Endodermal cell (in vitro differentiated cells): ENCODE results near the gene TP53I13. TPM values are rescaled to one million over a fixed set of nuclear protein-coding genes. Genes with fewer than 3 reads are reported as not detected.

Source experiments
- DNase-seq: peaks from one replicate; pipeline ENCODE4 v3.0.0-alpha.2; 2017
- H3K27ac ChIP-seq: 2 replicates; pipeline ENCODE4 v1.5.1; 2013; ENCODE audit warnings: mild to moderate bottlenecking, low read depth, low read length, moderate library complexity
- H3K27me3 ChIP-seq: 2 replicates; pipeline ENCODE4 v1.6.1; 2013; ENCODE audit warnings: mild to moderate bottlenecking, low read length, moderate library complexity; ENCODE audit not compliant: insufficient read depth, control insufficient read depth, poor library complexity, severe bottlenecking
- H3K36me3 ChIP-seq: 2 replicates; pipeline ENCODE4 v1.7.0; 2013; ENCODE audit warnings: mild to moderate bottlenecking, low read length, moderate library complexity; ENCODE audit not compliant: control insufficient read depth, insufficient read depth
- H3K4me1 ChIP-seq: one replicate; pipeline ENCODE4 v1.7.0; 2013; ENCODE audit warnings: low read length; ENCODE audit not compliant: control insufficient read depth, insufficient read depth
- H3K4me3 ChIP-seq: 2 replicates; pipeline ENCODE4 v1.5.1; 2013; ENCODE audit warnings: mild to moderate bottlenecking, low read length, moderate library complexity
- H3K9ac ChIP-seq: 2 replicates; pipeline ENCODE4 v1.6.1; 2013; ENCODE audit warnings: mild to moderate bottlenecking, low read length, moderate library complexity; ENCODE audit not compliant: poor library complexity, severe bottlenecking; ENCODE audit errors: extremely low read depth
- H3K9me3 ChIP-seq: 2 replicates; pipeline ENCODE4 v1.6.1; 2013; ENCODE audit warnings: mild to moderate bottlenecking, low read length, moderate library complexity; ENCODE audit not compliant: control insufficient read depth
- H3K27ac Mint-ChIP-seq: 2 replicates; pipeline ENCODE4 v1.8.0; 2020; ENCODE audit warnings: mixed read lengths
- H3K27me3 Mint-ChIP-seq: 2 replicates; pipeline ENCODE4 v1.8.0; 2021; ENCODE audit warnings: mild to moderate bottlenecking, mixed read lengths; ENCODE audit not compliant: insufficient read depth
- H3K36me3 Mint-ChIP-seq: 2 replicates; pipeline ENCODE4 v1.8.0; 2020; ENCODE audit warnings: low read depth, mixed read lengths
- H3K4me1 Mint-ChIP-seq: 2 replicates; pipeline ENCODE4 v1.8.0; 2020; ENCODE audit warnings: mixed read lengths
- H3K4me3 Mint-ChIP-seq: 2 replicates; pipeline ENCODE4 v1.8.0; 2020; ENCODE audit warnings: mild to moderate bottlenecking, moderate library complexity, mixed read lengths
- H3K9me3 Mint-ChIP-seq: 2 replicates; pipeline ENCODE4 v1.8.0; 2020; ENCODE audit warnings: mild to moderate bottlenecking, mixed read lengths
- CTCF ChIP-seq: fragments of 200-600 bp; sonication (generic); conservative IDR thresholded peaks from 2 replicates; pipeline ENCODE4 v1.5.0; 2021; ENCODE audit warnings: antibody characterized with exemption, mild to moderate bottlenecking
- WGBS, 2 experiments: methylation state at CpG; one replicate each; pipeline versions ENCODE4 v1.1.5 to v1.1.7; 2013; ENCODE audit warnings: missing lambda C conversion rate in 2 of 2, mixed read lengths in 1 of 2; ENCODE audit not compliant: insufficient coverage in 1 of 2, insufficient read length in 1 of 2; 5-methylcytosine and 5-hydroxymethylcytosine counted together
- total RNA-seq, 2 donors: library from RNA; stranded (reverse); fragmentation: NEBNext Ultra II Directional in 1 of 2; extraction: Animal tissue kit (Norgen Biotek cat#: 25700) in 1 of 2; gene quantifications; 2 replicates in 1 of 2; 3 replicates in 1 of 2; pipeline ENCODE4 v1.2.1, GENCODE V29; 2021

Gene TP53I13
- total RNA-seq, 2 donors from 2014 or later: 21.7 to 31.0 TPM

- H3K4me3 ChIP-seq: no peak overlapping the region
- Mint-ChIP-seq H3K4me1 (peaks cover 3% of the 10 kb centered on the region), H3K27ac (no peak overlapping the region), H3K4me3 (no peak overlapping the region), H3K36me3 (no peaks in the 10 kb centered on the region), H3K9me3 (no peaks in the 10 kb centered on the region), H3K27me3 (peaks cover 33% of the 10 kb centered on the region)
- H3K4me1 ChIP-seq: peaks cover 5% of the 10 kb centered on the region
- peak; percentile 63 for DNase-seq
- no peak overlapping the region for H3K9ac ChIP-seq
- H3K36me3 ChIP-seq: no peaks in the 10 kb centered on the region
- TF ChIP-seq CTCF: no peak
- WGBS, 2 experiments: 72 to 86% methylated on average over 2 to 13 of the region's 13 CpGs
- H3K27me3 ChIP-seq: peaks cover 12% of the 10 kb centered on the region
- no peak overlapping the region for H3K27ac ChIP-seq
- no peaks in the 10 kb centered on the region for H3K9me3 ChIP-seq
Measured at GRCh38 chr17:29597361-29598172, 29.1 kb downstream of the TP53I13 start.

- TF ChIP-seq CTCF: no peak
- H3K27ac Mint-ChIP-seq: no peak overlapping the region
- no peak for DNase-seq
- no peak overlapping the region for H3K9ac ChIP-seq
- H3K27me3 Mint-ChIP-seq: peaks cover 12% of the 10 kb centered on the region
- no peaks in the 10 kb centered on the region for H3K9me3 ChIP-seq
- no peaks in the 10 kb centered on the region for H3K4me1 ChIP-seq
- H3K9me3 Mint-ChIP-seq: no peaks in the 10 kb centered on the region
- H3K36me3 Mint-ChIP-seq: no peaks in the 10 kb centered on the region
- H3K27me3 ChIP-seq: no peaks in the 10 kb centered on the region
- no peaks in the 10 kb centered on the region for H3K4me1 Mint-ChIP-seq
- WGBS, 2 experiments: 87 to 96% methylated on average over 3 to 6 of the region's 6 CpGs
- H3K4me3 ChIP-seq: no peak overlapping the region
- H3K27ac ChIP-seq: no peak overlapping the region
- no peaks in the 10 kb centered on the region for H3K36me3 ChIP-seq
- H3K4me3 Mint-ChIP-seq: no peak overlapping the region
Measured at GRCh38 chr17:29603109-29603674, 34.7 kb downstream of the TP53I13 start.

- Histone ChIP-seq H3K9ac (no peak overlapping the region), H3K27me3 (no peaks in the 10 kb centered on the region), H3K9me3 (no peaks in the 10 kb centered on the region), H3K4me1 (no peaks in the 10 kb centered on the region), H3K27ac (no peak overlapping the region), H3K36me3 (no peaks in the 10 kb centered on the region), H3K4me3 (no peak overlapping the region)
- Mint-ChIP-seq H3K27ac (no peak overlapping the region), H3K4me1 (no peaks in the 10 kb centered on the region), H3K4me3 (no peak overlapping the region), H3K36me3 (no peaks in the 10 kb centered on the region), H3K9me3 (peaks cover 1% of the 10 kb centered on the region), H3K27me3 (peaks cover 31% of the 10 kb centered on the region)
- WGBS, 2 experiments: 90 to 97% methylated on average over 10 to 29 of the region's 29 CpGs
- TF ChIP-seq CTCF: no peak
- DNase-seq: peak; percentile 44
Measured at GRCh38 chr17:29607557-29608195, 39.2 kb downstream of the TP53I13 start.
